SK-N-SH (cell line): Measurements from ENCODE around the gene AGBL1.

Experiments used
- CTCF ChIP-seq: fragments of 200-600 bp; sonication (generic); IDR thresholded peaks from 2 replicates; pipeline ENCODE4 v1.6.1; 2017; ENCODE audit warnings: antibody characterized with exemption, mild to moderate bottlenecking, moderate library complexity
- EZH2phosphoT487 ChIP-seq: fragments of 200-600 bp; sonication (generic); IDR thresholded peaks from 2 replicates; pipeline ENCODE4 v1.6.1; 2017; ENCODE audit warnings: low read depth, mixed run types, mild to moderate bottlenecking, antibody characterized with exemption, moderate library complexity, borderline replicate concordance
- NFIC ChIP-seq: IDR thresholded peaks from 2 replicates; pipeline ENCODE4 v1.4.0; 2012; ENCODE audit warnings: borderline replicate concordance
- ZBTB33 ChIP-seq: IDR thresholded peaks from 2 replicates; pipeline ENCODE4 v1.4.0; 2012; ENCODE audit warnings: low read depth, borderline replicate concordance

DNA sequence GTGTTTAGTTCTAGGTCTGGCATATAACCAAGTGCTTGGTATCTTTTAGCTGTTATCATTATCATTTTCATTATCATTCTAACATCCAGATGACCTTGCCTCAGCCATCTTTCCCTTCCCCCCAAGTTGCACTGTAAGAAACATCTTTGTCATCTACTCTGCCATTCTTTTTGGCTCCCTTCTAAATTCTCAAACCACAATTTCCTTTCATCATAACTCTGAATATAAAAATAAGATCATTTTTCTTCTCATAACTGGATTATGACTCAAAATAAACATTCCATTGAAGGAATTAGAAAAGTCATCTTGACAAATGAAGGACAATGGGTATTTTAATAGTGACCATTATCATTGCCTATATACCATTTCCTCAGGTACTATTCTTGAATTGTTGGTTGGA lies 786.2 kb downstream of the AGBL1 start:
- TF ChIP-seq CTCF (no peak), NFIC (peak; percentile 78), ZBTB33 (no peak), EZH2phosphoT487 (no peak)
